ENCODE measurements around the gene SUGP1. TPM values are rescaled to one million over a fixed set of nuclear protein-coding genes. Genes with fewer than 3 reads are reported as not detected.
A peak's percentile ranks its signal among the peaks of the same experiment; 100 is the strongest.

Gene SUGP1
- total and polyA plus RNA-seq, 2 of the 13 experiments (the other 11 are each of a cell fraction or from before 2014, with no cell fraction given), result 21.6 to 25.9 TPM

DNA sequence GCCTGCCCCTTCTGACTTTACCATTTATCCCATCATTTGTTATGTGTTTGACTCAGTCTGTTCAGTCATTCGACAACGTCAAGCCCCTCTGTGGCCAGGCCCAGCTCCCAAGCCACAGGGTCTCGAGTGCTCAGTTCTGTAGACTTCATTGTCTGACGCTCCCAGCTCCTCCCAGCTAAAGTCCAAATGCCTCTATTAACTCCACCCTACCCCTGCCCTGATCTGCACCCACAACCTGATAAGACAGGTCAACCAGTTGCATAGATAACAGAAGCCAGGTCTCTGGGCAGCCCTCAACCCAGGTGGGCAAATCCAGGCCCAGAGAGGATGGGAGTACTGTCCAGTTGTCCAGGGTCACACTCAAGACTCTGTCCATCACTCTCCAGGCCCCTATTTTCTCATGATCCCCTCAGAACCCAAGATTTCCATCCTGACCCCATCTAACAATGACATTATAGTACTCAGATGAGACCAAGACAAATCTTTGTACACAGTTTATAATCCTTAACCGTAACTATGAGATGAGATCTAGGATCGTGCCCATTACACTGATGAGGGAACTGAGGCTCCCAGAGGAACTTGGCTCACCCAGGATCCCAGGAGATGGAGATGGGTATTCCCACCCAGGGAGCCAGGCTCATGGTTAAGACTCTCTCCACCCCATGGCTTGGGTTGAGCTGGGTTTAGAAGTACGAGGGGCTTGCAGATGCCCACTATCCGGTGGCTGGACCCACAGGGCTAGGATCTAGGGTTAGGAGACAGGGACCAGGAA lies 48.3 kb downstream of the SUGP1 start (continued):
- TF ChIP-seq, protein P1, sequence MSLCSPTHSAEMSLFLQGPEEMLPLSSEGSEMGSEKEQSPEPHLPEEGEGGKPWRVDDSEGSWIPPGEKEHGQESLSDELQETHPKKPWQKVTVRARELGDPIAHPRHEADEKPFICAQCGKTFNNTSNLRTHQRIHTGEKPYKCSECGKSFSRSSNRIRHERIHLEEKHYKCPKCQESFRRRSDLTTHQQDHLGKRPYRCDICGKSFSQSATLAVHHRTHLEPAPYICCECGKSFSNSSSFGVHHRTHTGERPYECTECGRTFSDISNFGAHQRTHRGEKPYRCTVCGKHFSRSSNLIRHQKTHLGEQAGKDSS (CRISPR knock-in tag; IDR thresholded peaks at IDR 0.05; ENCODE audit: borderline replicate concordance, low read depth), result no peak
- TF ChIP-seq ZFYVE20 (CRISPR knock-in tag; IDR thresholded peaks at IDR 0.05; ENCODE audit: borderline replicate concordance, low read depth) (no peak), FOXP1 (IDR thresholded peaks at IDR 0.05) (no peak), FOXP1 (CRISPR knock-in tag; IDR thresholded peaks at IDR 0.05) (no peak), ZMYM4 (CRISPR knock-in tag; IDR thresholded peaks at IDR 0.05) (0 out of 2 replicates have a peak, but pooled peaks have one; percentile 31), ZNF570 (CRISPR knock-in tag; IDR thresholded peaks at IDR 0.05; ENCODE audit: borderline replicate concordance) (no peak), PAX8 (CRISPR knock-in tag; IDR thresholded peaks at IDR 0.05; ENCODE audit: borderline replicate concordance) (no peak), ZMYM3 (CRISPR knock-in tag; IDR thresholded peaks at IDR 0.05) (peak; percentile 46; the same call in 1 of the 2 replicates), JUNB (CRISPR knock-in tag; IDR thresholded peaks at IDR 0.05; ENCODE audit: borderline replicate concordance) (no peak)
- TF ChIP-seq, protein P2, sequence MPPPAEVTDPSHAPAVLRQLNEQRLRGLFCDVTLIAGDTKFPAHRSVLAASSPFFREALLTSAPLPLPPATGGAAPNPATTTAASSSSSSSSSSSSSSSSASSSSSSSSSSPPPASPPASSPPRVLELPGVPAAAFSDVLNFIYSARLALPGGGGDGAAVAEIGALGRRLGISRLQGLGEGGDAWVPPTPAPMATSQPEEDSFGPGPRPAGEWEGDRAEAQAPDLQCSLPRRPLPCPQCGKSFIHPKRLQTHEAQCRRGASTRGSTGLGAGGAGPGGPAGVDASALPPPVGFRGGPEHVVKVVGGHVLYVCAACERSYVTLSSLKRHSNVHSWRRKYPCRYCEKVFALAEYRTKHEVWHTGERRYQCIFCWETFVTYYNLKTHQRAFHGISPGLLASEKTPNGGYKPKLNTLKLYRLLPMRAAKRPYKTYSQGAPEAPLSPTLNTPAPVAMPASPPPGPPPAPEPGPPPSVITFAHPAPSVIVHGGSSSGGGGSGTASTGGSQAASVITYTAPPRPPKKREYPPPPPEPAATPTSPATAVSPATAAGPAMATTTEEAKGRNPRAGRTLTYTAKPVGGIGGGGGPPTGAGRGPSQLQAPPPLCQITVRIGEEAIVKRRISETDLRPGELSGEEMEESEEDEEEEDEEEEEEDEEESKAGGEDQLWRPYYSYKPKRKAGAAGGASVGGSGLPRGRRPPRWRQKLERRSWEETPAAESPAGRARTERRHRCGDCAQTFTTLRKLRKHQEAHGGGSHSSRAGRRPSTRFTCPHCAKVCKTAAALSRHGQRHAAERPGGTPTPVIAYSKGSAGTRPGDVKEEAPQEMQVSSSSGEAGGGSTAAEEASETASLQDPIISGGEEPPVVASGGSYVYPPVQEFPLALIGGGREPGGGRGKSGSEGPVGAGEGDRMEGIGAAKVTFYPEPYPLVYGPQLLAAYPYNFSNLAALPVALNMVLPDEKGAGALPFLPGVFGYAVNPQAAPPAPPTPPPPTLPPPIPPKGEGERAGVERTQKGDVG (CRISPR knock-in tag; IDR thresholded peaks at IDR 0.05; ENCODE audit: borderline replicate concordance), result no peak
